HEK293 (cell line): ENCODE measurements around the gene CARD14.

Experiments
- CTCF ChIA-PET: fragments of 350-600 bp; formaldehyde crosslinking; extraction: SDS; loops from one replicate; lab custom pipeline; 2021; ENCODE audit warnings: antibody characterized with exemption; lab: Yijun Ruan, JAX
- POLR2A ChIA-PET: fragments of 300-600 bp; formaldehyde crosslinking; extraction: SDS; loops from one replicate; lab custom pipeline; 2020; ENCODE audit warnings: antibody characterized with exemption, inconsistent platforms; lab: Yijun Ruan, JAX
- H3K27ac ChIP-seq: fragments of 200-500 bp; sonication (Bioruptor generic); 2 replicates; pipeline ENCODE4 v1.5.1; 2014; ENCODE audit warnings: low read depth, low read length, control low read depth, inconsistent platforms; ENCODE audit errors: extremely low read depth
- H3K36me3 ChIP-seq, 2 experiments: fragments of 200-500 bp in 1 of 2; sonication (Bioruptor generic) in 1 of 2; 1 replicate in 1 of 2; 2 replicates in 1 of 2; pipeline ENCODE4 v1.5.1; 2014 to 2017; ENCODE audit warnings: inconsistent platforms in 2 of 2, low read length in 2 of 2; ENCODE audit not compliant: control insufficient read depth in 2 of 2, insufficient read depth in 1 of 2
- H3K4me1 ChIP-seq: fragments of 200-500 bp; sonication (Bioruptor generic); 2 replicates; pipeline ENCODE4 v1.5.1; 2014; ENCODE audit warnings: mild to moderate bottlenecking, low read length, inconsistent platforms; ENCODE audit not compliant: control insufficient read depth, insufficient read depth
- H3K4me3 ChIP-seq: 2 replicates; pipeline ENCODE4 v1.5.1; 2011; ENCODE audit warnings: low read depth, mild to moderate bottlenecking, control low read depth, low read length, moderate library complexity
- H3K9me3 ChIP-seq: fragments of 200-500 bp; sonication (Bioruptor generic); 2 replicates; pipeline ENCODE4 v1.5.1; 2014; ENCODE audit warnings: low read depth, low read length, inconsistent platforms; ENCODE audit not compliant: control insufficient read depth, insufficient read depth
- GLI2 ChIP-seq: fragments of 450-650 bp; formaldehyde crosslinking; IDR thresholded peaks from 2 replicates; pipeline ENCODE4; 2017; ENCODE audit warnings: missing biosample characterization, missing genetic modification characterization, low read depth, borderline replicate concordance
- PRDM1 ChIP-seq: fragments of 450-650 bp; formaldehyde crosslinking; IDR thresholded peaks from 2 replicates; pipeline ENCODE4; 2016; ENCODE audit warnings: missing biosample characterization, missing genetic modification characterization
- TRIM28 ChIP-seq: IDR thresholded peaks from 2 replicates; pipeline ENCODE4 v1.6.1; 2011; ENCODE audit warnings: low read length, control low read depth, borderline replicate concordance
- ZBTB17 ChIP-seq: fragments of 450-650 bp; formaldehyde crosslinking; IDR thresholded peaks from 2 replicates; pipeline ENCODE4 v1.5.1; 2016; ENCODE audit warnings: missing biosample characterization, missing genetic modification characterization
- ZNF112 ChIP-seq: fragments of 450-650 bp; formaldehyde crosslinking; IDR thresholded peaks from 2 replicates; pipeline ENCODE4 v1.5.0; 2017; ENCODE audit warnings: missing biosample characterization, missing genetic modification characterization
- ZNF114 ChIP-seq: fragments of 450-650 bp; formaldehyde crosslinking; IDR thresholded peaks from 2 replicates; pipeline ENCODE4 v1.5.0; 2017; ENCODE audit warnings: missing biosample characterization, missing genetic modification characterization
- ZNF23 ChIP-seq: fragments of 450-650 bp; formaldehyde crosslinking; IDR thresholded peaks from 2 replicates; pipeline ENCODE4 v1.5.1; 2016; ENCODE audit warnings: missing biosample characterization, missing genetic modification characterization, borderline replicate concordance
- ZNF248 ChIP-seq: fragments of 450-650 bp; formaldehyde crosslinking; IDR thresholded peaks from 2 replicates; pipeline ENCODE4 v1.5.1; 2017; ENCODE audit warnings: missing biosample characterization, missing genetic modification characterization
- ZNF335 ChIP-seq: fragments of 450-650 bp; formaldehyde crosslinking; conservative IDR thresholded peaks from 2 replicates; pipeline ENCODE4 v1.5.1; 2016; ENCODE audit warnings: missing biosample characterization, missing genetic modification characterization
- ZNF366 ChIP-seq: fragments of 450-650 bp; formaldehyde crosslinking; conservative IDR thresholded peaks from 2 replicates; pipeline ENCODE4 v1.5.1; 2016; ENCODE audit warnings: missing biosample characterization, missing genetic modification characterization
- ZNF48 ChIP-seq: fragments of 450-650 bp; formaldehyde crosslinking; IDR thresholded peaks from 2 replicates; pipeline ENCODE4 v1.5.1; 2016; ENCODE audit warnings: missing biosample characterization, missing genetic modification characterization
- ZNF555 ChIP-seq: fragments of 450-650 bp; formaldehyde crosslinking; conservative IDR thresholded peaks from 2 replicates; pipeline ENCODE4 v1.5.1; 2017; ENCODE audit warnings: missing biosample characterization, mild to moderate bottlenecking, missing genetic modification characterization, inconsistent platforms
- ZNF561 ChIP-seq: fragments of 450-650 bp; IDR thresholded peaks from 2 replicates; pipeline ENCODE4 v1.5.1; 2018; ENCODE audit warnings: missing biosample characterization, missing genetic modification characterization, borderline replicate concordance
- ZNF600 ChIP-seq: fragments of 450-650 bp; formaldehyde crosslinking; IDR thresholded peaks from 2 replicates; pipeline ENCODE4 v1.5.1; 2016; ENCODE audit warnings: missing biosample characterization, missing genetic modification characterization
- ZNF654 ChIP-seq: fragments of 450-650 bp; formaldehyde crosslinking; IDR thresholded peaks from 2 replicates; pipeline ENCODE4 v1.5.1; 2016; ENCODE audit warnings: low read depth, missing biosample characterization, missing genetic modification characterization
- TF ChIP-seq, protein P1 (sequence below): fragments of 450-650 bp; formaldehyde crosslinking; IDR thresholded peaks from 2 replicates; pipeline ENCODE4 v1.5.1; 2016; ENCODE audit warnings: missing biosample characterization, missing genetic modification characterization
- TF ChIP-seq, protein P2 (sequence below): fragments of 450-650 bp; formaldehyde crosslinking; IDR thresholded peaks from 2 replicates; pipeline ENCODE4 v1.5.1; 2016; ENCODE audit warnings: missing biosample characterization, missing genetic modification characterization, borderline replicate concordance
- TF ChIP-seq, protein P3 (sequence below): fragments of 450-650 bp; formaldehyde crosslinking; IDR thresholded peaks from 2 replicates; pipeline ENCODE4 v1.5.1; 2016; ENCODE audit warnings: missing biosample characterization, missing genetic modification characterization
- TF ChIP-seq, protein P4 (sequence below): sonication (generic); formaldehyde crosslinking; IDR thresholded peaks from 2 replicates; pipeline ENCODE4 v1.8.1; 2022; ENCODE audit warnings: mild to moderate bottlenecking, moderate library complexity, missing genetic modification reagents
- TF ChIP-seq, protein P5 (sequence below): fragments of 450-650 bp; formaldehyde crosslinking; IDR thresholded peaks from 2 replicates; pipeline ENCODE4; 2016; ENCODE audit warnings: missing biosample characterization, missing genetic modification characterization

The CARD14 gene

DNA sequence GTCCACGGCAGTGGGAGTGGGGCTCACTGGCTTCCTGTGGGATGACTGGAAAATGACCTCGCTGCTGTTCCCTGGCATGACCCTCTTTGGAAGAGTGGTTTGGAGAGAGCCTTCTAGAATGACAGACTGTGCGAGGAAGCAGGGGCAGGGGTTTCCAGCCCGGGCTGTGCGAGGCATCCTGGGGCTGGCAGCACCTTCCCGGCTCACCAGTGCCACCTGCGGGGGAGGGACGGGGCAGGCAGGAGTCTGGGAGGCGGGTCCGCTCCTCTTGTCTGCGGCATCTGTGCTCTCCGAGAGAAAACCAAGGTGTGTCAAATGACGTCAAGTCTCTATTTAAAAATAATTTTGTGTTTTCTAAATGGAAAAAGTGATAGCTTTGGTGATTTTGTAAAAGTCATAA is 83.0 kb downstream of the CARD14 start (continued):
- TF ChIP-seq, protein P1, sequence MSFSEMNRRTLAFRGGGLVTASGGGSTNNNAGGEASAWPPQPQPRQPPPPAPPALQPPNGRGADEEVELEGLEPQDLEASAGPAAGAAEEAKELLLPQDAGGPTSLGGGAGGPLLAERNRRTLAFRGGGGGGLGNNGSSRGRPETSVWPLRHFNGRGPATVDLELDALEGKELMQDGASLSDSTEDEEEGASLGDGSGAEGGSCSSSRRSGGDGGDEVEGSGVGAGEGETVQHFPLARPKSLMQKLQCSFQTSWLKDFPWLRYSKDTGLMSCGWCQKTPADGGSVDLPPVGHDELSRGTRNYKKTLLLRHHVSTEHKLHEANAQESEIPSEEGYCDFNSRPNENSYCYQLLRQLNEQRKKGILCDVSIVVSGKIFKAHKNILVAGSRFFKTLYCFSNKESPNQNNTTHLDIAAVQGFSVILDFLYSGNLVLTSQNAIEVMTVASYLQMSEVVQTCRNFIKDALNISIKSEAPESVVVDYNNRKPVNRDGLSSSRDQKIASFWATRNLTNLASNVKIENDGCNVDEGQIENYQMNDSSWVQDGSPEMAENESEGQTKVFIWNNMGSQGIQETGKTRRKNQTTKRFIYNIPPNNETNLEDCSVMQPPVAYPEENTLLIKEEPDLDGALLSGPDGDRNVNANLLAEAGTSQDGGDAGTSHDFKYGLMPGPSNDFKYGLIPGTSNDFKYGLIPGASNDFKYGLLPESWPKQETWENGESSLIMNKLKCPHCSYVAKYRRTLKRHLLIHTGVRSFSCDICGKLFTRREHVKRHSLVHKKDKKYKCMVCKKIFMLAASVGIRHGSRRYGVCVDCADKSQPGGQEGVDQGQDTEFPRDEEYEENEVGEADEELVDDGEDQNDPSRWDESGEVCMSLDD (tag by site-specific recombination): no peak
- TF ChIP-seq ZNF114 (no peak), ZNF112 (tag by site-specific recombination) (no peak), ZBTB17 (tag by site-specific recombination) (no peak), ZNF600 (tag by site-specific recombination) (0 out of 2 replicates have a peak, but pooled peaks have one; percentile 14), ZNF555 (tag by site-specific recombination) (no peak), ZNF248 (tag by site-specific recombination) (no peak), ZNF23 (no peak), ZNF561 (tag by site-specific recombination) (0 out of 2 replicates have a peak, but pooled peaks have one; percentile 34), ZNF335 (no peak), GLI2 (no peak), ZNF48 (tag by site-specific recombination) (no peak), ZNF654 (peak; percentile 20; the same call in 1 of the 2 replicates), TRIM28 (no peak)
- TF ChIP-seq, protein P2, sequence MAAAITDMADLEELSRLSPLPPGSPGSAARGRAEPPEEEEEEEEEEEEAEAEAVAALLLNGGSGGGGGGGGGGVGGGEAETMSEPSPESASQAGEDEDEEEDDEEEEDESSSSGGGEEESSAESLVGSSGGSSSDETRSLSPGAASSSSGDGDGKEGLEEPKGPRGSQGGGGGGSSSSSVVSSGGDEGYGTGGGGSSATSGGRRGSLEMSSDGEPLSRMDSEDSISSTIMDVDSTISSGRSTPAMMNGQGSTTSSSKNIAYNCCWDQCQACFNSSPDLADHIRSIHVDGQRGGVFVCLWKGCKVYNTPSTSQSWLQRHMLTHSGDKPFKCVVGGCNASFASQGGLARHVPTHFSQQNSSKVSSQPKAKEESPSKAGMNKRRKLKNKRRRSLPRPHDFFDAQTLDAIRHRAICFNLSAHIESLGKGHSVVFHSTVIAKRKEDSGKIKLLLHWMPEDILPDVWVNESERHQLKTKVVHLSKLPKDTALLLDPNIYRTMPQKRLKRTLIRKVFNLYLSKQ (tag by site-specific recombination): no peak
- TF ChIP-seq, protein P3, sequence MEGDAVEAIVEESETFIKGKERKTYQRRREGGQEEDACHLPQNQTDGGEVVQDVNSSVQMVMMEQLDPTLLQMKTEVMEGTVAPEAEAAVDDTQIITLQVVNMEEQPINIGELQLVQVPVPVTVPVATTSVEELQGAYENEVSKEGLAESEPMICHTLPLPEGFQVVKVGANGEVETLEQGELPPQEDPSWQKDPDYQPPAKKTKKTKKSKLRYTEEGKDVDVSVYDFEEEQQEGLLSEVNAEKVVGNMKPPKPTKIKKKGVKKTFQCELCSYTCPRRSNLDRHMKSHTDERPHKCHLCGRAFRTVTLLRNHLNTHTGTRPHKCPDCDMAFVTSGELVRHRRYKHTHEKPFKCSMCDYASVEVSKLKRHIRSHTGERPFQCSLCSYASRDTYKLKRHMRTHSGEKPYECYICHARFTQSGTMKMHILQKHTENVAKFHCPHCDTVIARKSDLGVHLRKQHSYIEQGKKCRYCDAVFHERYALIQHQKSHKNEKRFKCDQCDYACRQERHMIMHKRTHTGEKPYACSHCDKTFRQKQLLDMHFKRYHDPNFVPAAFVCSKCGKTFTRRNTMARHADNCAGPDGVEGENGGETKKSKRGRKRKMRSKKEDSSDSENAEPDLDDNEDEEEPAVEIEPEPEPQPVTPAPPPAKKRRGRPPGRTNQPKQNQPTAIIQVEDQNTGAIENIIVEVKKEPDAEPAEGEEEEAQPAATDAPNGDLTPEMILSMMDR (tag by site-specific recombination): peak; percentile 78
- TF ChIP-seq, all 188 proteins: peak for 4

DNA sequence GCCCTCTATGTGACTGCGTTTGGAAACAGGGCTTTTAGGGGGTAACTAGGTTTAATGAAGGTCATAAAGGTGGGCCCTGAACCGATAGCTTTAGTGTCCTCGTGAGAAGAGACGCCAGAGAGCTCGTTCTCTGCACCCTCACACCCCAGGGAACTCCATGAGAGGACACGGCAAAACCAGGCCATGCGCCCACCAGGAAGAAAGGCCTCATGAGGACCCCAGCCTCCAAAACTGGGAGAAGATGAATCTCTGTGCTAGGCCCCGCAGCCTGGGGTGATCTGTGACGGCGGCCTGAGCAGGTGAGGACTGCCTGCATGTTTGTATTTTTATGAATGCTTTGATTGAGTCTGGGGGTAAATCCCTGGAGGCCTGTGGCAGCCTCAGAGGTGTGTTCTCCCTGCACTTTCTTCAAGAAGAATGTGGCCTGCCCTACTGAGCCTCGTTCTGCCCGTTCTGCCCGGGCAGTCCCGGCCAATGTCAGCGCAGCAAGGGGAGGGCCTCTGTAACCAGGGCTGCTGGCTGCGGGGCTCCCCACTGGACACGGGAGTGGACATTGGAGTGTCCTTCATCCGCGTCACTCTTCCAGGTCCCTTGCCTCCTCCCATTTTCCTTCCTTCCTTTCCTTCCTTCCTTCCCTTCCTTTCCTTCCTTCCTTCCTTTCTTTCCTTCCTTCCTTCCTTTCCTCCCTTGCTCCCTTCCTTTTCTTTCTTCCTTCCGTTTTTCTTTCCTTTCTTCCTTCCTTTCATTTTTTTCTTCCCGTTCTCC is 84.0 kb downstream of the CARD14 start:
- H3K4me3 ChIP-seq: no peak overlapping the region
- peaks cover 3 to 35% of the 10 kb centered on the region in 2 experiments; a peak in 2 of 3 replicates for H3K36me3 ChIP-seq
- no peak overlapping the region for H3K27ac ChIP-seq
- TF ChIP-seq PRDM1 (tag by site-specific recombination) (peak; percentile 95), ZNF600 (tag by site-specific recombination) (peak; percentile 30; the same call in 1 of the 2 replicates), ZNF366 (tag by site-specific recombination) (peak; percentile 96)
- TF ChIP-seq, protein P4, sequence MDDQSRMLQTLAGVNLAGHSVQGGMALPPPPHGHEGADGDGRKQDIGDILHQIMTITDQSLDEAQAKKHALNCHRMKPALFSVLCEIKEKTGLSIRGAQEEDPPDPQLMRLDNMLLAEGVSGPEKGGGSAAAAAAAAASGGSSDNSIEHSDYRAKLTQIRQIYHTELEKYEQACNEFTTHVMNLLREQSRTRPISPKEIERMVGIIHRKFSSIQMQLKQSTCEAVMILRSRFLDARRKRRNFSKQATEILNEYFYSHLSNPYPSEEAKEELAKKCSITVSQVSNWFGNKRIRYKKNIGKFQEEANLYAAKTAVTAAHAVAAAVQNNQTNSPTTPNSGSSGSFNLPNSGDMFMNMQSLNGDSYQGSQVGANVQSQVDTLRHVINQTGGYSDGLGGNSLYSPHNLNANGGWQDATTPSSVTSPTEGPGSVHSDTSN (CRISPR knock-in tag): no peak
- TF ChIP-seq, protein P5, sequence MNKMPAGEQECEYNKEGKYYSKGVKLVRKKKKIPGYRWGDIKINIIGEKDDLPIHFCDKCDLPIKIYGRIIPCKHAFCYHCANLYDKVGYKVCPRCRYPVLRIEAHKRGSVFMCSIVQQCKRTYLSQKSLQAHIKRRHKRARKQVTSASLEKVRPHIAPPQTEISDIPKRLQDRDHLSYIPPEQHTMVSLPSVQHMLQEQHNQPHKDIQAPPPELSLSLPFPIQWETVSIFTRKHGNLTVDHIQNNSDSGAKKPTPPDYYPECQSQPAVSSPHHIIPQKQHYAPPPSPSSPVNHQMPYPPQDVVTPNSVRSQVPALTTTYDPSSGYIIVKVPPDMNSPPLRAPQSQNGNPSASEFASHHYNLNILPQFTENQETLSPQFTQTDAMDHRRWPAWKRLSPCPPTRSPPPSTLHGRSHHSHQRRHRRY (tag by site-specific recombination): peak; percentile 40; the same call in 1 of the 2 replicates
- TF ChIP-seq, all 188 proteins: peak for 4
- ChIA-PET POLR2A (no interaction called here), CTCF (interaction anchor here (1.3 to 1.7 kb wide), 2 partner anchors 57 to 59 kb away, joined by 3 to 5 read pairs; no protein-coding TSS in a partner anchor)
- Histone ChIP-seq H3K4me1 (peaks cover 3% of the 10 kb centered on the region; the same call in 1 of the 2 replicates), H3K9me3 (no peaks in the 10 kb centered on the region)
